Measurements from ENCODE around the gene PHF14.

The PHF14 gene

GRCh38 chr7:11021468-11021867 lies 47.8 kb downstream of the PHF14 start:
- H3K4me3 Mint-ChIP-seq = no peak overlapping the region
- H3K9me3 Mint-ChIP-seq = no peaks in the 10 kb centered on the region
- H3K27me3 Mint-ChIP-seq = no peaks in the 10 kb centered on the region
- H3K36me3 Mint-ChIP-seq = peaks cover 45% of the 10 kb centered on the region
- H3K27ac Mint-ChIP-seq = no peak overlapping the region
- DNase-seq = no peak
- no peaks in the 10 kb centered on the region for H3K4me1 Mint-ChIP-seq
- CTCF ChIA-PET = no interaction called here

GRCh38 chr7:11026452-11027359 lies 53.0 kb downstream of the PHF14 start:
- Mint-ChIP-seq H3K27me3 (no peaks in the 10 kb centered on the region), H3K36me3 (peaks cover 25% of the 10 kb centered on the region), H3K9me3 (no peaks in the 10 kb centered on the region), H3K4me1 (no peaks in the 10 kb centered on the region), H3K4me3 (no peak overlapping the region), H3K27ac (no peak overlapping the region)
- CTCF ChIA-PET = no interaction called here
- DNase-seq = no peak

- no peaks in the 10 kb centered on the region for H3K4me1 Mint-ChIP-seq
- H3K27ac Mint-ChIP-seq = no peak overlapping the region
- no peaks in the 10 kb centered on the region for H3K27me3 Mint-ChIP-seq
- CTCF ChIA-PET = no interaction called here
- no peak overlapping the region for H3K4me3 Mint-ChIP-seq
- DNase-seq = no peak
- H3K36me3 Mint-ChIP-seq = peaks cover 14% of the 10 kb centered on the region
- H3K9me3 Mint-ChIP-seq = no peaks in the 10 kb centered on the region
Measured at GRCh38 chr7:11035661-11036060, 62.0 kb downstream of the PHF14 start.

GRCh38 chr7:11039974-11040373 lies 66.3 kb downstream of the PHF14 start:
- Mint-ChIP-seq H3K9me3 (no peaks in the 10 kb centered on the region), H3K4me1 (no peaks in the 10 kb centered on the region), H3K27me3 (no peaks in the 10 kb centered on the region), H3K4me3 (no peak overlapping the region), H3K36me3 (peaks cover 23% of the 10 kb centered on the region), H3K27ac (no peak overlapping the region)
- CTCF ChIA-PET = no interaction called here
- no peak for DNase-seq

GRCh38 chr7:11054033-11054432 lies 80.4 kb downstream of the PHF14 start:
- Mint-ChIP-seq H3K36me3 (peaks cover 16% of the 10 kb centered on the region), H3K4me1 (no peaks in the 10 kb centered on the region), H3K9me3 (no peaks in the 10 kb centered on the region), H3K27ac (no peak overlapping the region), H3K4me3 (no peak overlapping the region), H3K27me3 (no peaks in the 10 kb centered on the region)
- CTCF ChIA-PET = no interaction called here
- no peak for DNase-seq

- Mint-ChIP-seq H3K27ac (no peak overlapping the region), H3K4me3 (no peak overlapping the region), H3K27me3 (no peaks in the 10 kb centered on the region), H3K9me3 (no peaks in the 10 kb centered on the region), H3K36me3 (peaks cover 18% of the 10 kb centered on the region), H3K4me1 (no peaks in the 10 kb centered on the region)
- no peak for DNase-seq
- CTCF ChIA-PET = no interaction called here
Measured at GRCh38 chr7:11060893-11061292, 87.2 kb downstream of the PHF14 start.

- no peak for DNase-seq
- Mint-ChIP-seq H3K27ac (no peak overlapping the region), H3K36me3 (peaks cover 18% of the 10 kb centered on the region), H3K27me3 (no peaks in the 10 kb centered on the region), H3K4me1 (no peaks in the 10 kb centered on the region), H3K9me3 (no peaks in the 10 kb centered on the region), H3K4me3 (no peak overlapping the region)
- CTCF ChIA-PET = no interaction called here
Measured at GRCh38 chr7:11062110-11062509, 88.4 kb downstream of the PHF14 start.

- H3K4me1 Mint-ChIP-seq = no peaks in the 10 kb centered on the region
- CTCF ChIA-PET = no interaction called here
- H3K27me3 Mint-ChIP-seq = no peaks in the 10 kb centered on the region
- no peak overlapping the region for H3K27ac Mint-ChIP-seq
- peaks cover 13% of the 10 kb centered on the region for H3K36me3 Mint-ChIP-seq
- no peak overlapping the region for H3K4me3 Mint-ChIP-seq
- H3K9me3 Mint-ChIP-seq = no peaks in the 10 kb centered on the region
- DNase-seq = no peak
Measured at GRCh38 chr7:11069591-11069990, 95.9 kb downstream of the PHF14 start.

- H3K27ac Mint-ChIP-seq = no peak overlapping the region
- peaks cover 3% of the 10 kb centered on the region for H3K4me1 Mint-ChIP-seq
- CTCF ChIA-PET = no interaction called here
- peaks cover 11% of the 10 kb centered on the region for H3K36me3 Mint-ChIP-seq
- H3K27me3 Mint-ChIP-seq = no peaks in the 10 kb centered on the region
- no peaks in the 10 kb centered on the region for H3K9me3 Mint-ChIP-seq
- no peak for DNase-seq
- no peak overlapping the region for H3K4me3 Mint-ChIP-seq
Measured at GRCh38 chr7:11077816-11078215, 104.1 kb downstream of the PHF14 start.

- H3K36me3 Mint-ChIP-seq = peaks cover 12% of the 10 kb centered on the region
- DNase-seq = no peak
- no peak overlapping the region for H3K27ac Mint-ChIP-seq
- CTCF ChIA-PET = no interaction called here
- H3K4me3 Mint-ChIP-seq = no peak overlapping the region
- H3K27me3 Mint-ChIP-seq = no peaks in the 10 kb centered on the region
- no peaks in the 10 kb centered on the region for H3K9me3 Mint-ChIP-seq
- H3K4me1 Mint-ChIP-seq = peaks cover 4% of the 10 kb centered on the region
Measured at GRCh38 chr7:11078247-11078834, 104.7 kb downstream of the PHF14 start.

- CTCF ChIA-PET = no interaction called here
- H3K36me3 Mint-ChIP-seq = peaks cover 8% of the 10 kb centered on the region
- no peaks in the 10 kb centered on the region for H3K27me3 Mint-ChIP-seq
Measured at GRCh38 chr7:11079907-11080306, 106.2 kb downstream of the PHF14 start.

GRCh38 chr7:11082121-11082520 lies 108.4 kb downstream of the PHF14 start:
- Mint-ChIP-seq H3K36me3 (peaks cover 10% of the 10 kb centered on the region), H3K4me1 (peaks cover 4% of the 10 kb centered on the region), H3K9me3 (no peaks in the 10 kb centered on the region), H3K27ac (no peak overlapping the region), H3K27me3 (no peaks in the 10 kb centered on the region), H3K4me3 (no peak overlapping the region)
- DNase-seq = no peak
- CTCF ChIA-PET = interaction anchor here (0.5 kb wide), 1 partner anchor 63 kb away, joined by 3 read pairs; no protein-coding TSS in a partner anchor

More at GRCh38 chr7:11079907-11080306, 106.2 kb downstream of the PHF14 start:
- no peak overlapping the region for H3K4me3 Mint-ChIP-seq
- H3K9me3 Mint-ChIP-seq = no peaks in the 10 kb centered on the region
- H3K4me1 Mint-ChIP-seq = peaks cover 4% of the 10 kb centered on the region
- no peak for DNase-seq
- no peak overlapping the region for H3K27ac Mint-ChIP-seq

- H3K36me3 Mint-ChIP-seq = peaks cover 13% of the 10 kb centered on the region
- no peak overlapping the region for H3K27ac Mint-ChIP-seq
- peaks cover 4% of the 10 kb centered on the region for H3K4me1 Mint-ChIP-seq
- no peaks in the 10 kb centered on the region for H3K27me3 Mint-ChIP-seq
- no peaks in the 10 kb centered on the region for H3K9me3 Mint-ChIP-seq
- CTCF ChIA-PET = interaction anchor here (0.5 kb wide), 1 partner anchor 64 kb away, joined by 3 read pairs; no protein-coding TSS in a partner anchor
- no peak for DNase-seq
- no peak overlapping the region for H3K4me3 Mint-ChIP-seq
Measured at GRCh38 chr7:11082552-11083213, 109.0 kb downstream of the PHF14 start.

- Mint-ChIP-seq H3K27ac (no peak overlapping the region), H3K9me3 (no peaks in the 10 kb centered on the region), H3K27me3 (no peaks in the 10 kb centered on the region), H3K4me3 (no peak overlapping the region), H3K36me3 (peaks cover 13% of the 10 kb centered on the region), H3K4me1 (peaks cover 4% of the 10 kb centered on the region)
- CTCF ChIA-PET = no interaction called here
- DNase-seq = no peak
Measured at GRCh38 chr7:11083214-11083568, 109.5 kb downstream of the PHF14 start.

- H3K4me3 Mint-ChIP-seq = no peak overlapping the region
- peaks cover 2% of the 10 kb centered on the region for H3K36me3 Mint-ChIP-seq
- DNase-seq = no peak
- no peaks in the 10 kb centered on the region for H3K27me3 Mint-ChIP-seq
- CTCF ChIA-PET = no interaction called here
- H3K4me1 Mint-ChIP-seq = no peaks in the 10 kb centered on the region
- no peaks in the 10 kb centered on the region for H3K9me3 Mint-ChIP-seq
- no peak overlapping the region for H3K27ac Mint-ChIP-seq
Measured at GRCh38 chr7:11104578-11104977, 130.9 kb downstream of the PHF14 start.
